DND-41 (cell line): ENCODE results near the gene STK32B.

ENCODE experiments used
- ATAC-seq: fragments of 200-7000 bp; cut with Tn5 transposase; 3 replicates; pipeline ENCODE4 v1.9.1; 2021; ENCODE audit warnings: low read depth; ENCODE audit not compliant: insufficient read depth
- DNase-seq: peaks from one replicate; pipeline ENCODE4 v3.0.0-alpha.2; 2020
- H2AFZ ChIP-seq: 2 replicates; pipeline ENCODE4 v1.6.0; 2012; ENCODE audit warnings: low read depth, low read length
- H3K27ac ChIP-seq: 2 replicates; pipeline ENCODE4 v1.5.1; 2012; ENCODE audit warnings: low read length, inconsistent platforms
- H3K27me3 ChIP-seq: fragments of 200-600 bp; sonication (generic); 2 replicates; pipeline ENCODE4 v1.6.0; 2012; ENCODE audit warnings: low read length, mild to moderate bottlenecking, inconsistent platforms; ENCODE audit not compliant: insufficient read depth, poor library complexity
- H3K36me3 ChIP-seq: 2 replicates; pipeline ENCODE4 v1.5.1; 2012; ENCODE audit warnings: low read length, inconsistent platforms; ENCODE audit not compliant: insufficient read depth
- H3K4me1 ChIP-seq: 2 replicates; pipeline ENCODE4 v1.5.1; 2012; ENCODE audit warnings: mild to moderate bottlenecking, low read length; ENCODE audit not compliant: insufficient read depth
- H3K4me2 ChIP-seq: 2 replicates; pipeline ENCODE4 v1.6.0; 2012; ENCODE audit warnings: mild to moderate bottlenecking, moderate library complexity, low read length, inconsistent platforms; ENCODE audit not compliant: insufficient read depth
- H3K4me3 ChIP-seq, 2 experiments: fragments of 200-600 bp in 1 of 2; shearing (Covaris generic) in 1 of 2; 2 replicates each; pipeline ENCODE4 v1.5.1; 2012 to 2016; ENCODE audit warnings: inconsistent platforms in 2 of 2, low read length in 2 of 2, mild to moderate bottlenecking in 2 of 2, low read depth in 1 of 2, moderate library complexity in 1 of 2
- H3K79me2 ChIP-seq: 2 replicates; pipeline ENCODE4 v1.6.0; 2012; ENCODE audit warnings: low read length, inconsistent platforms; ENCODE audit not compliant: insufficient read depth
- H3K9ac ChIP-seq: 2 replicates; pipeline ENCODE4 v1.6.0; 2012; ENCODE audit warnings: low read depth, mild to moderate bottlenecking, inconsistent platforms, low read length, moderate library complexity
- H3K9me3 ChIP-seq: 2 replicates; pipeline ENCODE4 v1.5.1; 2012; ENCODE audit warnings: low read length, moderate library complexity, mild to moderate bottlenecking, inconsistent platforms; ENCODE audit not compliant: insufficient read depth, severe bottlenecking
- H4K20me1 ChIP-seq: 2 replicates; pipeline ENCODE4 v1.6.0; 2012; ENCODE audit warnings: low read length; ENCODE audit not compliant: insufficient read depth
- CTCF ChIP-seq: IDR thresholded peaks from 2 replicates; pipeline ENCODE4 v1.5.1; 2012; ENCODE audit warnings: borderline replicate concordance, low read length, moderate library complexity, mild to moderate bottlenecking; ENCODE audit not compliant: poor library complexity, severe bottlenecking; ENCODE audit errors: extremely low read depth
- EZH2 ChIP-seq: IDR thresholded peaks from 3 replicates; pipeline ENCODE4 v1.6.1; 2012; ENCODE audit warnings: borderline replicate concordance, low read depth, mild to moderate bottlenecking, moderate library complexity, low read length, inconsistent platforms; ENCODE audit not compliant: severe bottlenecking

STK32B gene

GRCh38 chr4:5211282-5211839 is 160.1 kb downstream of the STK32B start:
- TF ChIP-seq CTCF: no peak
- TF ChIP-seq EZH2: no peak
- Histone ChIP-seq H3K27ac (no peak overlapping the region), H3K4me1 (no peaks in the 10 kb centered on the region), H4K20me1 (no peaks in the 10 kb centered on the region), H2AFZ (no peak overlapping the region), H3K9ac (no peak overlapping the region), H3K4me2 (no peak overlapping the region), H3K27me3 (no peaks in the 10 kb centered on the region), H3K36me3 (no peaks in the 10 kb centered on the region), H3K4me3 (no peak overlapping the region), H3K79me2 (no peaks in the 10 kb centered on the region), H3K9me3 (no peaks in the 10 kb centered on the region)
- DNase-seq (no peak), ATAC-seq (no peak)

- TF ChIP-seq EZH2: no peak
- TF ChIP-seq CTCF: no peak
- H3K4me3 ChIP-seq: no peak overlapping the region
- H2AFZ ChIP-seq: no peak overlapping the region
- ATAC-seq (no peak), DNase-seq (no peak)
- H3K4me2 ChIP-seq: no peak overlapping the region
- H3K27me3 ChIP-seq: no peaks in the 10 kb centered on the region
- H3K79me2 ChIP-seq: no peaks in the 10 kb centered on the region
- no peaks in the 10 kb centered on the region for H3K4me1 ChIP-seq
- H3K36me3 ChIP-seq: no peaks in the 10 kb centered on the region
- H3K27ac ChIP-seq: no peak overlapping the region
- no peaks in the 10 kb centered on the region for H4K20me1 ChIP-seq
- H3K9ac ChIP-seq: no peak overlapping the region
- H3K9me3 ChIP-seq: no peaks in the 10 kb centered on the region
Measured at GRCh38 chr4:5212255-5213013, 161.2 kb downstream of the STK32B start.

GRCh38 chr4:5213087-5213595 is 161.9 kb downstream of the STK32B start:
- Histone ChIP-seq H3K79me2 (no peaks in the 10 kb centered on the region), H3K4me3 (no peak overlapping the region), H3K4me1 (no peaks in the 10 kb centered on the region), H3K36me3 (no peaks in the 10 kb centered on the region), H2AFZ (no peak overlapping the region), H3K27ac (no peak overlapping the region), H3K4me2 (no peak overlapping the region), H3K27me3 (no peaks in the 10 kb centered on the region), H3K9ac (no peak overlapping the region), H3K9me3 (no peaks in the 10 kb centered on the region), H4K20me1 (no peaks in the 10 kb centered on the region)
- ATAC-seq: no peak
- TF ChIP-seq EZH2: no peak
- no peak for TF ChIP-seq CTCF
- DNase-seq: no peak
